Astrocyte of the spinal cord (primary cell): ENCODE measurements around the gene MYBBP1A.

ENCODE experiments used
- DNase-seq: peaks from one replicate; pipeline ENCODE4 v3.0.0; 2011; ENCODE audit warnings: low read depth, low spot score
- H3K4me3 ChIP-seq: 2 replicates; pipeline ENCODE4 v1.5.1; 2011; ENCODE audit warnings: low read depth, mild to moderate bottlenecking, low read length, moderate library complexity
- CTCF ChIP-seq: IDR thresholded peaks from 2 replicates; pipeline ENCODE4 v1.5.1; 2012; ENCODE audit warnings: low read depth, mild to moderate bottlenecking, low read length, inconsistent platforms
- in situ Hi-C: cut with HindIII; loops from 2 replicates; pipeline ENCODE4 v1.10.0; 2017; ENCODE audit warnings: low sequenced_read_pairs

The MYBBP1A gene

DNA sequence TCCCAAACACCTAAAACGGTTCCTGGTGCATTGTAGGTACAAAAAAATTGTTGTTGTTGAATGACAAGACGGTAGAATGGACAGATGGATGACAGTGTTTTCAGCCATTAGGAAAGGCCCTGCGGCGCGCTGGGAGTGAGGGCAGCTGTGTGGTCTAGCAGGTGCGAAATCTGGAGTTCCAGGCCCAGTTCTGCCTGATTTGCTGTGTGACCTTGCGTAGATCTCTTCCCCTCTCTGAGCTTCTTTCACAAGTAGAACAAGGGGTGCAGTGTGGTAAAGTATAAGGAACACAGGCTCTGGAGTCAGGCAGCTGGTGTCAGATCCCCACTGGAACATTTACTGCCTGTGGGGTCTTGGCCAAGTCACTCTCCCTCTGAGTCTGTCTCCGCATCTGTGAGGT lies 31.2 kb downstream of the MYBBP1A start:
- in situ Hi-C loops: no loop called here
- no peak overlapping the region for H3K4me3 ChIP-seq
- TF ChIP-seq CTCF: no peak
- DNase-seq: no peak

DNA sequence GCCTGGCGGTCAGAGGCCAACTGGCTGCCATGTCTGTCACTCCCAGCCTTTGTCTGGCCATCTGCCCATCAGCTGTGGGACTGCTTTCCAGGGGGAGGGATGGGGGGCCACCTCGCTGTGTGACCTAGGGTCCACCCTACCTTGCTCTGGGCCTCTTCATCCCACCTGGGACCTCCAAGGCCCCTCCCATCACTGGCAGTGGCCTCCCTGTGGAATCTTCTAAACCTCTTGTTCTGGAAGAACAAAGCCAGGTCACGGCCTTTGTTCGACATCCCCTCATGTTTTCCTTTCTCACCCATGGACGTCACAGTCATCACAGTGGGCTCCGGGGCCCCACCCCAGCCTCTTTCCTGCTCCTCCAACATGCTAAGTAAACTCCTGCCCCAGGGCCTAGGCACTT lies 32.5 kb downstream of the MYBBP1A start:
- no peak for DNase-seq
- no peak for TF ChIP-seq CTCF
- in situ Hi-C loops: no loop called here
- no peak overlapping the region for H3K4me3 ChIP-seq

DNA sequence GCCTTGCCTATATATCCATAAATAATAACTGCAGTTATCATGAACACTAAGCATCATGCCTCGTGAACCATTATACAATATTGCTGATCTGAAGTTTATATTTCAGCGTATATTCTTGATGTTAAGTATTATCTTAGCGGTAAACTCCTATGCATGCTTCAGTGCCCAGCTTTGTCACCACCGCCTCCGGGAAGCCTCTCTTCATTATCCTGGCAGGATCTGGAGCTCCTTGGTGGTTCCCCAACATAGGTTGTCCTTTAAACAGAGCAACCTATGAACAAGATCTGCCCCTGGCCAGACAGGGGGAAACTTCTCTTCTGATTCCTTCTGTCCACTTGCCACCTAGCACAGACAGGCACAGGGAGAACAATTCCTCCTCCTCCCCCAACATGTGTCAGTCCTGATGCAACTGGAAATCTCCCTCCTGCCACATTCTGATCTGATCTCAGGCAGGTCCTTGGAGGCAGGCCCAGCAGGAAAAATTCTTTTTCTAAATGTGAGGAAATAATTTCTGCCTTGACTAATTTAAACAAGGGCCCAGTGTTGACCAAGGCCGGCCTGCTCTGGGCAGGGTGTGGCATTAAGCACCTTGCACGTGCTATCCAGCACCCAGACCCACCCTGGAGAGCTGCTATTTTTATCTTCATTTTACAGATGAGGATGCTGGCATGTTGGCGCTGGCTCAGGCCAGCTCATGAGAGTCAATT lies 34.1 kb downstream of the MYBBP1A start:
- no peak for DNase-seq
- in situ Hi-C loops: no loop called here
- no peak overlapping the region for H3K4me3 ChIP-seq
- TF ChIP-seq CTCF: no peak

GRCh38 chr17:4520060-4520893 lies 34.9 kb downstream of the MYBBP1A start:
- in situ Hi-C loops: no loop called here
- H3K4me3 ChIP-seq: no peak overlapping the region
- no peak for TF ChIP-seq CTCF
- no peak for DNase-seq

DNA sequence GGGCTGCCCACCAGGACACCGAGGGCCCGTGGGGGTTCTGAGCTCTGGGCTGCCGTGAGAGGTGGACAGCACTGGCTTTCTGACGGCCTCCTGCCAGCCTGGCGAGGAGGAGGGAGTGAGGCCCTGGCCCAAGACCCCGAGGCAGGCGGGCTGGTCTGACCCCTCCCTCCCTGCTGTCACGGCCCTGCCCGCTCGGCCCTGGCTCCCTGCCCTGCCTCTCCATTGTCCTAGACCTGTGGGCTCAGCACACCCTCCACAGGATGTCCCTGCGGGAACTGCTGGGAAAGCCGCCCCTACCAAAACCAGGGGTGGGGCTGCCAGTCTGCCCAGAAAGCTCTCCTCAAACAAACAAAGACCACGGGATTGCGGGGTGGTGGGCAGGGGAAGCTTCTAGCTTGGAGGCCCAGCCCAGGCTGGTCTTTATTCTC lies 35.8 kb downstream of the MYBBP1A start:
- DNase-seq: no peak
- no peak for TF ChIP-seq CTCF
- H3K4me3 ChIP-seq: no peak overlapping the region
- in situ Hi-C loops: no loop called here

DNA sequence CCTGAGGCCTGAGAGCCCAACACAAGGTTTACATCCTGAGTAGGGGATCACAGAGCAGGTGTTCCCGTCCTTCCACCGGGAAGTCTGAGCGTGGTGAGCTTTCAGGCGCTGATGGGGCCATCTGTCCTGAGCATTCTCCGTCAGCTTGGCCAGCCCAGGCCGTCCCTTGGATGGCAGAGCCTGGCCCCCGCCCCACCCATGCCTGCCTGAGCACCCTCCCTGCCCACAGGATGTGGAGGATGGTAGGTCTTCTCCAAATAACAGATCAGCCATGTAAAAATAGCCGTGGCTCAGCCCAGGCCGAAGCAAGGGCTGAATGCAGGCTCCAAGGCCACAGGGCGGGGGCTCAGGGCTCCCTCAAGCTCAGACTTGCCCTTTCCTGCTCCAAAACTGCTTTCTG lies 36.3 kb downstream of the MYBBP1A start:
- TF ChIP-seq CTCF: no peak
- DNase-seq: no peak
- in situ Hi-C loops: no loop called here
- H3K4me3 ChIP-seq: no peak overlapping the region
